GM18519 (cell line): ENCODE measurements around the gene GPC5.

Source experiments
- ATAC-seq: cut with Tn5 transposase; IDR thresholded peaks from one replicate; pipeline ENCODE4 v1.9.1; 2021; ENCODE audit warnings: mild to moderate bottlenecking, moderate library complexity; ENCODE audit not compliant: unreplicated experiment, low FRiP score

GPC5 gene

GRCh38 chr13:92097337-92097903 lies 699.0 kb downstream of the GPC5 start:
- ATAC-seq = no peak

DNA sequence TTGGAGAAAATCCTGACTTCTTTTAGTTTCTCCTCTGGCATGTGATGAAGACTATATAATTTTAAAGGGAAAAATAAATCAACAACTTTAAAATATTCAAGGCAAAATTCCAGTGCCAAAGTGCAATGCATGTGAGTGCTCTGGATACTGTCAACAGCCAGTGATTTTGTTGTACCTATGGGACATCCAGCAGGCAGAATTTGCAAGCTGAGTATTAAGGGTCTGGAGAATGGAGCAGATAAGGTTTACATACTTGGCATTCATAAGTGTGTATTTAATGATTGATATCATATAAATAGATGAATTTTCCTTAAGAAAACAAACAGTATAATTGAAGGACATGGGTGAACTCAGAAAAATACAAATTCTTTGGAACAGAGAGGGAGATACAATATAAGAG lies 703.4 kb downstream of the GPC5 start:
- ATAC-seq = no peak

DNA sequence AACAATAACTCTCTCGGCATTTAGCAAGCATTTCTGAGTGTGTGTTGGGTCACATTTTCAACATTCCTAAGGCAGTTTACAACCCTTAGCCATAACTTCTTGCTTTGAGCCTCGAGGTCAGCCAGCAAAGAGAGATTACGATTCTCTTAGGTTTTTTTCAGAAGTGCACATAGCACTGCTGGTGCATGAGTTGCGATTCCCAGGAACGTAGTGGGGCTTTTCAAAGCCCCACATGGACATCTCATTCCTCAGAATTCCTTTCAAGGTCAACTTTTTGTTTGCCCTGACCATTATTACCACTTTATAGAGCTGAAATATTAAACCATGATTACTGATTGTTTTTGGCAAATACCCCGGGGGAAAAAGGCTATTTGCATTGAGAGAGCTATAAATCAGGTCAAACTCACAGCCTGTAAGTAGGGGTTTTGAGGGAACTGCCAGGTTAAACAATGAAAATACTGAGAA lies 705.3 kb downstream of the GPC5 start:
- ATAC-seq = no peak

GRCh38 chr13:92122186-92122853 lies 723.9 kb downstream of the GPC5 start:
- ATAC-seq = no peak

DNA sequence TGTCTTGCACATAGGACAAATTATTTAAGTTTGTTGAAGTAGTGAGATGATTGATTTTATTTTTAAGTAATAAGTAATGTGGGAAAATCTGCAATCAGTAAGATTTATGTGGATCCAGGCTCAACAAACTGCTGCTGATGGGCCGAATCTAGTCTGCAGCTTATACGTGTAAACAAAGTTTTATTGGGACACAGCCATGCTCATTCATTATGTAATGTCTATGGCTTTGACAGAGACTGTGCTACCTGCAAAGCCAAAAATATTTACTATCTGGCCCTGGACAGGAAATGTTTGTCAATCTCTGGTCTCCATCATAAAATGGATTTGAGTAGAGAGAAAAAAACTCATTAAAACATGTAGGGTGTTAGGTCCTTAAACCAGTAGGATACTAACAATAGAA lies 728.0 kb downstream of the GPC5 start:
- ATAC-seq = no peak

DNA sequence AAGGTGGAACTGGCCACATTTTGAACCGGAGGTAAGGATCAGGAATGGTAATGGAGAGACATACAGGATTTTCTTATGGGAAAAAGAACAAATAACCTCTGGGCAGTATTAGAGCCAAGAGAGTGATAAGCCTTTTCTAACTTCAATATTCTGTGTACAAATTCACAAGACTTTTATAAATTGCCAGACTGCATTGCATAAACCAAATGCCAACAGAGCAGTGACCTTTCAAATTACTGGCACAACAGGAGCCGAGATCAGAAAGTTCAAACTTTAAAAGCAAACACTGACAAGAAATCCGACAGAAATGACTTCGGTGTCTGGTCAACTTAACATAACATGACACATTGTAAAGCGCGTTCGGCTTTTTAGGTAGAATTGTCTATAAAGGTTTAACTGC lies 737.1 kb downstream of the GPC5 start:
- ATAC-seq = no peak

- no peak for ATAC-seq
Measured at GRCh38 chr13:92136449-92137155, 738.2 kb downstream of the GPC5 start.

GRCh38 chr13:92137520-92137919 lies 739.1 kb downstream of the GPC5 start:
- no peak for ATAC-seq

- no peak for ATAC-seq
Measured at GRCh38 chr13:92143766-92144165, 745.3 kb downstream of the GPC5 start.

DNA sequence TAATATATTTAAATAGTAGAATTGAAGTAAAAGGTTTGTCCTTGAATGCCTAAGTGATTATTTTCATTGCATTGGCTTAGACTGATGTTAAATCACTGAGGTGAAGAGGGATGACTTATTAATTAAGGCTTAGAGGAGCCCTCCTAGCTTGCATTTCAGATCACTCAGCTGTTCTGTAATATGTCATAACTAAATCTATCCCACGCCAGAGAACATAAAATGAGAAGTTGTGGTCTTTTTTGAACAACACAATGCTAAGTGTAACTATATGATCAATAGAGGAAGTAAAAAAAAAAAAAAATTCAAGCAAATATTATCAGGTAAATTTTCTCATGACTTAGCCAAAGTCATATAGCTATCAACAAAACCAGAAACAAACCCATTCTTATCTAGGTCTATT lies 752.2 kb downstream of the GPC5 start:
- no peak for ATAC-seq

DNA sequence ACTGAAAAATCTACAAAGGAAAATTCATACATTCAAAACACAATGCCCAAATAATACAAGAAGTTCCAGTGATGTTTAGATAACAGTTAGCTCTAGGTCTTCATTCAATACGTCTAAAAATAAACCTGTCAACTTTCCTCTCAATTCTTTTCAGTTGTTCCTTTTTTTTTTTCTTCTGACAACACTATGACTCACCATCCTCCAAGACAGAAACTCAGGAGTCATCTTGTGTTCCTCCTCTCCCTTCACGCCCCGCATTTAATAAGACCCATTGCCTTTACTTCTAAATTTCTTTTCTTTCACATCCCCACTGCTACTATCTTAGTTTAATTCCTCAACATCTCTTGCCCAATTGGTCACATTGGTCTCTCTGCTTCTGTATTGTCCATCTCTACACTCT lies 759.9 kb downstream of the GPC5 start:
- no peak for ATAC-seq

DNA sequence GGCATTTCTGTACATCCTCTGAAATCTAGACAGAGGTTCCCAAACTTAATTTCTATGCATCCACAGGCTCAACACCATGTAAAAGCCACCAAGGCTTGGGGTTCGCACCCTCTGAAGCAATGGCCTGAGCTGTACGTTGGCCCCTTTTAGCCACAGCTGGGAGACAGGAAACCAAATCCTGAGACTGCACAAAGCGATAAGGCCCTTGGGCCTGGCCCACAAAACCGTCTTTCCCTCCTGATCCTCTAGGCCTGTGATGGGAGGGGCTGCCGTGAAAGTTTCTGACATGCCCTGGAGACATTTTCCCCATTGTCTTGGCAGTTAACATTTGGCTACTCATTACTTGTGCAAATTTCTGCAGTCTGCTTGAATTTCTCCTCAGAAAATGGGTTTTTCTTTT lies 766.4 kb downstream of the GPC5 start:
- no peak for ATAC-seq

GRCh38 chr13:92172191-92172590 lies 773.8 kb downstream of the GPC5 start:
- no peak for ATAC-seq

GRCh38 chr13:92173254-92173653 lies 774.8 kb downstream of the GPC5 start:
- no peak for ATAC-seq

DNA sequence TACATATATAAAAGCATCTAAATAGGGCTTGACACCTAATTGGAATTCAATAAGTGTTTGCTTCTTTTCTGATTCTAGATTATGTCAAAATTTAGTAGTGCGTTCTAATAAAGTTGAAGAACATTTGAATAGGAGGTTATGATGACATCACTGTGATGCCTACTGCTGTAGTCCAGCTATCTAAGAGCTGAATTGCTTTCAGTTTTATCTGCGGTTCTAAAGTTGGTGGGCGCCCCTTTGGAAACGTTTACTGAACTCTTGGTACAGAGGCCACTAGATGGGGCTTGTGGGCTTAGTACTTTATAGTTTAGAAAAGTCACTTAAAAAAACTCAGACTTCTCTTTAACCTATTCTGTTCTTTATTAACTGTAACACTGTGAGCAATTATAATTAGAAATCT lies 776.9 kb downstream of the GPC5 start:
- ATAC-seq = peak; percentile 58

- no peak for ATAC-seq
Measured at GRCh38 chr13:92177966-92178365, 779.5 kb downstream of the GPC5 start.

DNA sequence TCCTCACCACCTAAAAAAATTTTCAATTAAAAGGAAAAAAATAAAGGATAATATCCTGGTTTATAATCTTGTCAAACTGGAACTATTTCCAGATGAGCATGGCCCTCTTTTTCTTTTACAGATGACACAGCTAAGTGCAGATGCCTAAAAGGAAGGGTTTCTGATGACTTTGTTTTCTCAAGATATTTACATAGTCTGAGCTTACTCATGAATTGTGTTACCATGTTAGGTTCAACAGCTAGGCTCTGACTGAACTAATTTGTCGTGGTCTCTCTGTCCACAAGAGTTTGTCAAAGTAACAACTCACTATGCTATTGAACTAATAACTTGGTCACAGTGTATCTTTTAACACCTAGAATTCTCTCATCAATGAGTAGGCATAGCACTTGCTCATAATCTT lies 780.8 kb downstream of the GPC5 start:
- no peak for ATAC-seq

DNA sequence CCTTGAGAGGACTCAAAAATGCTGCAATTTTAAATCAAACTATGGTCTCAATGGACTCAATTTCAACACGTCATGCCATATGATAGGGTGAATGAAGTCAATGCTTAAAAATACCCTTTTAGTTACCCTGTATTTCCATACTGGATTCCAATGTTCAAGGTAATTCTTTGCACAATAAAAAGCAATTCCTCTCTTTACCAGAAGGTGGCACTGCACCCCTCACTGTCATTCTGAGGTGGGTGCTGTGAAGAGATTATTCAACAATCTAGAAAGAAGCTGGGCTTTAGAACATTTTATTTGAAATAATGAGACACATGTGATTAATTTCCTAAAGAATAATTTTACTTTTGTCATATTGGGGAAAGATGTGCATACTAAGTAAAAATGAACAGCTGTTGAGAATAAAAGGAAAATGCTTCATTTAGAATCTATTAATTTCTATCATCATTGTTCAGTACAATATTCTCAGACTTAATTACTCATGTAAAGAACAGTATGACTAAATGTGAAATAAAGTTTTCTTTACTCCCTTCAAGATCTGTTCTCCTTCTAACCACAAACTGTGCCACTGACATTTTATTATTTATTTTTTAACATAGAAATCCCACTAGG lies 789.1 kb downstream of the GPC5 start:
- peak; percentile 87 for ATAC-seq

- no peak for ATAC-seq
Measured at GRCh38 chr13:92188574-92188973, 790.2 kb downstream of the GPC5 start.

DNA sequence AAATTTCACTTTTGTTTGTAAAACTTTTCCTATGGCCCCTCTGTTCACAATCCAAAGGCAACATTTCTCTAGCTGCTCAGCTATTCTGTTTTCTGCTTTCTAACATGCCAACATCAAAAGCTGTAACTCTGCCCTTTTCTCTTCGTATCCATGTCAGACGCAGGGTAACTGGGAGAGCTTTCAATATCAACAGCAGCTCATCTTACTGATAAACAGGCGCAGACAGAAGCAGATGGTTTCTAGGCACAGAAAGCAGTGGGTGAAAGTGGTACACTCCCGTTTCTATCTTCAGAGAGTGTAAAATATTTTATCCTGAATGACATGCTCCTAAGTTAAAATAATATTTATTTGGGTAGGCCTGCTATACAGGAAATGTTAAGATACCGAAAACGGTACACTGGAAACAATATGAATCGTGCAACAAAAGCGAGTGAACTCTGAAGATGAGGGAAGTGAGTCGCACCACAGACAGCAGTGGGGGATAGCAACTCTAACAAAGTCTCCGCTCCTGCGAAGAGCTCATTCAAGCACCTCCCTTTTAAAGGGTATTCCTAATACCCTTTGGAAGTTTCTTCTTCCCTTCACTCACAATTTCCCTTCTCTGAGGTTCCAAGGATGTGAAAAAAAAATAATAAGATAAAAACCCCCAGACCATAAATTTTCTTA lies 798.3 kb downstream of the GPC5 start:
- ATAC-seq = no peak

DNA sequence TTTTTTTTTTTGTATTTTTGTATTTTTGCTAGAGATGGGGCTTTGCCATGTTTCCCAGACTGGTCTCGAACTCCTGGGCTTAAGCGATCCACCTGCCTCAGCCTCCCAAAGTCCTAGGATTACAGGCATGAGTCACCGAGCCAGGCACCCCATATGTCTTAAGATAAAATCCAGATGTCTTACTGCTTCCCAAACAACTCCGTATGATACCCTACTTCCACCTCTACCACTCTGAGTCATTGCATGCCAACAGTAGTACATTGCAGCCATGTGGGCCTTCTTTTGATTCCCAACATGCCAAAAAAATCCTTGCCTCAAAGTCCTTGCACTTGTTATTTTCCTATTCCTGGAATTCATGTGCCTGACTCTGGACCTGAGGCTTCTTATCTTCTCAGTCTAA lies 799.2 kb downstream of the GPC5 start:
- ATAC-seq = no peak
